IMR-90 (cell line): ENCODE data around the gene MEGF11. TPM values are rescaled to one million over a fixed set of nuclear protein-coding genes. Genes with fewer than 3 reads are reported as not detected.

Experiments used
- ATAC-seq: fragments of 200-7000 bp; cut with Tn5 transposase; 2 replicates; pipeline ENCODE4 v1.9.1; 2020; ENCODE audit warnings: low read depth, mild to moderate bottlenecking, moderate library complexity
- BruUV-seq: library from RNA; stranded (reverse); fragments of 400-500 nt; replicated peaks from 2 replicates; lab custom pipeline; 2021; lab: Mats Ljungman, UMichigan
- CTCF ChIA-PET: fragments of 300-600 bp; formaldehyde crosslinking; extraction: SDS; loops from one replicate; lab custom pipeline; 2021; ENCODE audit warnings: antibody characterized with exemption; lab: Yijun Ruan, JAX
- POLR2A ChIA-PET: fragments of 300-600 bp; sonication (Branson Sonifier 250); formaldehyde crosslinking; loops from one replicate; lab custom pipeline; 2022; ENCODE audit warnings: antibody characterized with exemption; ENCODE audit not compliant: unreplicated experiment; lab: Charles Lee
- DNase-seq: peaks from one replicate; pipeline ENCODE4 v3.0.0; 2013
- H2AFZ ChIP-seq: replicated peaks from 2 replicates; pipeline ENCODE3; 2013; ENCODE audit warnings: low read length, mild to moderate bottlenecking; ENCODE audit not compliant: poor library complexity
- H2AK5ac ChIP-seq: 2 replicates; pipeline ENCODE4 v1.6.1; 2013; ENCODE audit warnings: low read depth, low read length, inconsistent platforms
- H2AK9ac ChIP-seq: replicated peaks from 2 replicates; pipeline ENCODE3; 2013; ENCODE audit warnings: mild to moderate bottlenecking, low read depth, low read length, moderate library complexity; ENCODE audit not compliant: poor library complexity
- H2BK120ac ChIP-seq: 2 replicates; pipeline ENCODE4 v1.6.1; 2013; ENCODE audit warnings: low read depth, low read length, inconsistent platforms
- H2BK15ac ChIP-seq: 3 replicates; pipeline ENCODE4 v1.6.1; 2013; ENCODE audit warnings: low read depth, low read length, inconsistent platforms
- H2BK20ac ChIP-seq: 2 replicates; pipeline ENCODE4 v1.6.1; 2013; ENCODE audit warnings: low read depth, mild to moderate bottlenecking, inconsistent platforms, low read length, moderate library complexity
- H2BK5ac ChIP-seq: 2 replicates; pipeline ENCODE4 v1.6.1; 2013; ENCODE audit warnings: mild to moderate bottlenecking, low read depth, low read length, inconsistent platforms; ENCODE audit not compliant: poor library complexity, severe bottlenecking
- H3K14ac ChIP-seq: replicated peaks from 2 replicates; pipeline ENCODE4 v1.6.1; 2013; ENCODE audit warnings: low read depth, low read length, inconsistent platforms
- H3K18ac ChIP-seq: 2 replicates; pipeline ENCODE4 v1.6.1; 2013; ENCODE audit warnings: low read depth, low read length, control low read depth
- H3K23ac ChIP-seq: 2 replicates; pipeline ENCODE4 v1.6.1; 2013; ENCODE audit warnings: low read depth, low read length, inconsistent platforms
- H3K27ac ChIP-seq: 2 replicates; pipeline ENCODE4 v1.5.1; 2013; ENCODE audit warnings: mild to moderate bottlenecking, control low read depth, low read length; ENCODE audit not compliant: insufficient read depth
- H3K27me3 ChIP-seq: 2 replicates; pipeline ENCODE4 v1.6.1; 2013; ENCODE audit warnings: low read length; ENCODE audit not compliant: control insufficient read depth, insufficient read depth
- H3K36me3 ChIP-seq: 2 replicates; pipeline ENCODE4 v1.6.1; 2013; ENCODE audit warnings: low read length, mixed read lengths; ENCODE audit not compliant: control insufficient read depth, insufficient read depth
- H3K4ac ChIP-seq: 2 replicates; pipeline ENCODE4 v1.6.1; 2013; ENCODE audit warnings: low read depth, low read length, inconsistent platforms
- H3K4me1 ChIP-seq: 2 replicates; pipeline ENCODE4 v1.6.1; 2013; ENCODE audit warnings: low read length, mixed read lengths; ENCODE audit not compliant: control insufficient read depth, insufficient read depth
- H3K4me2 ChIP-seq: 2 replicates; pipeline ENCODE4 v1.6.1; 2013; ENCODE audit warnings: low read depth, mild to moderate bottlenecking, control low read depth, low read length, moderate library complexity
- H3K4me3 ChIP-seq: 2 replicates; pipeline ENCODE4 v1.5.1; 2013; ENCODE audit warnings: low read depth, mild to moderate bottlenecking, control low read depth, low read length, moderate library complexity; ENCODE audit not compliant: insufficient read depth
- H3K56ac ChIP-seq: 2 replicates; pipeline ENCODE4 v1.6.1; 2013; ENCODE audit warnings: low read length, inconsistent platforms; ENCODE audit not compliant: insufficient read depth; ENCODE audit errors: extremely low read depth
- H3K79me1 ChIP-seq, 2 experiments: 2 replicates each; pipeline ENCODE4 v1.6.1; 2013; ENCODE audit warnings: low read length in 2 of 2, inconsistent platforms in 1 of 2, low read depth in 1 of 2
- H3K9ac ChIP-seq: 2 replicates; pipeline ENCODE4 v1.6.1; 2013; ENCODE audit warnings: low read depth, low read length, control low read depth
- H3K9me1 ChIP-seq: 2 replicates; pipeline ENCODE4 v1.6.1; 2013; ENCODE audit warnings: low read length, inconsistent platforms; ENCODE audit not compliant: insufficient read depth
- H3K9me3 ChIP-seq: 2 replicates; pipeline ENCODE4 v1.6.1; 2013; ENCODE audit warnings: low read length; ENCODE audit not compliant: control insufficient read depth, insufficient read depth
- H4K20me1 ChIP-seq: 2 replicates; pipeline ENCODE4 v1.6.1; 2013; ENCODE audit warnings: low read length, inconsistent platforms; ENCODE audit not compliant: insufficient read depth
- H4K5ac ChIP-seq: 2 replicates; pipeline ENCODE4 v1.6.1; 2013; ENCODE audit warnings: mild to moderate bottlenecking, low read depth, low read length, control low read depth
- H4K8ac ChIP-seq, 2 experiments: 2 replicates each; pipeline ENCODE4 v1.6.1; 2013; ENCODE audit warnings: low read depth in 2 of 2, low read length in 2 of 2, control low read depth in 1 of 2, inconsistent platforms in 1 of 2
- H4K91ac ChIP-seq: 2 replicates; pipeline ENCODE4 v1.6.1; 2013; ENCODE audit warnings: low read depth, low read length, inconsistent platforms; ENCODE audit not compliant: insufficient read depth
- BHLHE40 ChIP-seq: fragments of 150-350 bp; IDR thresholded peaks from 2 replicates; pipeline ENCODE4 v1.6.1; 2016; ENCODE audit warnings: mild to moderate bottlenecking, low read depth, low read length
- CEBPB ChIP-seq: IDR thresholded peaks from 2 replicates; pipeline ENCODE4 v1.6.1; 2012; ENCODE audit warnings: low read depth, low read length, improper control_type of control experiment
- FOS ChIP-seq: fragments of 150-350 bp; IDR thresholded peaks from 2 replicates; pipeline ENCODE4 v1.6.1; 2016; ENCODE audit warnings: low read depth, low read length
- MAFK ChIP-seq: IDR thresholded peaks from 2 replicates; pipeline ENCODE4 v1.6.1; 2012; ENCODE audit warnings: low read depth, low read length, improper control_type of control experiment
- MAZ ChIP-seq: IDR thresholded peaks from 2 replicates; pipeline ENCODE4 v1.6.1; 2012; ENCODE audit warnings: low read depth, mild to moderate bottlenecking, low read length, improper control_type of control experiment, moderate library complexity, borderline replicate concordance
- MXI1 ChIP-seq: IDR thresholded peaks from 2 replicates; pipeline ENCODE4 v1.6.1; 2012; ENCODE audit warnings: low read depth, mild to moderate bottlenecking, low read length, moderate library complexity, borderline replicate concordance
- NFE2L2 ChIP-seq: fragments of 150-350 bp; IDR thresholded peaks from 2 replicates; pipeline ENCODE4 v1.6.1; 2016; ENCODE audit warnings: low read depth, mild to moderate bottlenecking, low read length
- RCOR1 ChIP-seq: IDR thresholded peaks from 2 replicates; pipeline ENCODE4 v1.6.1; 2012; ENCODE audit warnings: mild to moderate bottlenecking, low read length, improper control_type of control experiment; ENCODE audit not compliant: insufficient replicate concordance
- SMC3 ChIP-seq: fragments of 150-350 bp; IDR thresholded peaks from 2 replicates; pipeline ENCODE4 v1.6.1; 2016; ENCODE audit warnings: low read depth, mild to moderate bottlenecking, antibody characterized with exemption, low read length, moderate library complexity
- WGBS, 2 experiments: methylation state at CpG; one replicate each; pipeline versions ENCODE4 v1.1.5 to v1.1.7; 2013; ENCODE audit warnings: missing lambda C conversion rate in 2 of 2; ENCODE audit not compliant: insufficient read length in 1 of 2; ENCODE audit errors: extremely low coverage in 2 of 2; 5-methylcytosine and 5-hydroxymethylcytosine counted together
- dilution Hi-C: fragments of 300-500 bp; cut with HindIII; formaldehyde crosslinking; loops from one replicate; pipeline ENCODE4 v1.14.3; 2018; ENCODE audit warnings: low sequenced_read_pairs; ENCODE audit not compliant: unreplicated experiment
- in situ Hi-C: fragments of 300-500 bp; cut with MboI; formaldehyde crosslinking; loops from 3 replicates; pipeline ENCODE4 v1.14.3; 2019; ENCODE audit warnings: low sequenced_read_pairs, inconsistent platforms, mixed read lengths
- intact Hi-C: fragments of 100-400 bp; cut with micrococcal nuclease; formaldehyde crosslinking; loops from 2 replicates; pipeline ENCODE4 v1.10.0; 2022
- polyA plus RNA-seq, 3 experiments: library from polyadenylated mRNA; depleted of rRNA; stranded (reverse); fragments of >200 nt; gene quantifications; 2 replicates each; pipeline ENCODE4 v1.2.3, GENCODE V29; 2012; ENCODE audit warnings: low replicate concordance in 1 of 3
- total RNA-seq: library from RNA; depleted of rRNA; stranded (reverse); fragments of >200 nt; gene quantifications from 2 replicates; pipeline ENCODE4 v1.2.3, GENCODE V29; 2012
- TF ChIP-seq, protein P1 (sequence below): fragments of 150-350 bp; IDR thresholded peaks from 2 replicates; pipeline ENCODE4 v1.6.1; 2016; ENCODE audit warnings: low read depth, mild to moderate bottlenecking, low read length, moderate library complexity, borderline replicate concordance
- TF ChIP-seq, protein P2 (sequence below): fragments of 150-350 bp; IDR thresholded peaks from 2 replicates; pipeline ENCODE4 v1.6.1; 2017; ENCODE audit warnings: mild to moderate bottlenecking, antibody characterized with exemption, low read length, low read depth

MEGF11 gene
- total and polyA plus RNA-seq, 2 of the 4 experiments (the other 2 are of a cell fraction): not detected

DNA sequence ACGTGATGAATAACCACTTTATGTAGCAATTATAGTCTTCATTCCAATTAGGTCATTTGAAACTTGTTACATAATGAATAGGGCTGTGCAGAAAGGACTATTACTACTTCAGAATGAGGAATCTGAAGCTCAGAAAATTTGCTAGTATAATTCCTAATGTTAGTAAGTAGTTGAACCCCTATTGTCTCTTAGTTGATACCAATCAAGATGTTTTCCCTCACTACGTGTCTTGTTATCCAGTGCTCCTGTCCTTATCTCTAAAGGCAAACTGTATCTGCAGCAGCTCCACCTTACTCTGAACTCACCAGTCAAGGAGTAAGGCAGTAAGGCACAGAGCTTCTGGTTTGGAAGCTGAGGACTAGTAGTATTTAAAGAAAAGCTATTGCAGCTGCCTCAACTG, 352.2 kb downstream of the MEGF11 start:
- H3K9ac ChIP-seq: no peak overlapping the region
- peaks cover 5% of the 10 kb centered on the region for H3K4me1 ChIP-seq
- DNase-seq: no peak
- H3K27me3 ChIP-seq: no peaks in the 10 kb centered on the region
- no peak overlapping the region for H4K8ac ChIP-seq
- no peak overlapping the region for H4K5ac ChIP-seq
- no peak overlapping the region for H3K4me3 ChIP-seq
- dilution Hi-C loops: no loop called here
- no peak for ATAC-seq
- no peaks in the 10 kb centered on the region for H3K9me3 ChIP-seq
- peaks cover 31% of the 10 kb centered on the region for H3K36me3 ChIP-seq
- no peak overlapping the region for H2AK5ac ChIP-seq
- H2BK5ac ChIP-seq: no peak overlapping the region
- H3K18ac ChIP-seq: no peak overlapping the region
- no peak overlapping the region for H3K56ac ChIP-seq
- no peak overlapping the region for H3K4me2 ChIP-seq
- no TSS peak for BruUV-seq
- H2BK120ac ChIP-seq: no peak overlapping the region
- in situ Hi-C loops: loop anchor here (25.0 kb wide), 1 partner anchor 586 kb away; the partner anchor contains the start of gene SNAPC5
- H3K79me1 ChIP-seq: peaks cover 0 to 25% of the 10 kb centered on the region in 2 experiments; a peak in 3 of 4 replicates
- no peak overlapping the region for H2AFZ ChIP-seq
- H2AK9ac ChIP-seq: no peak overlapping the region
- intact Hi-C loops: no loop called here
- H3K27ac ChIP-seq: no peak overlapping the region
- no peak overlapping the region for H2BK20ac ChIP-seq
- CTCF ChIA-PET: interaction anchor here (0.6 kb wide), 1 partner anchor 19 kb away, joined by 3 read pairs; no protein-coding TSS in a partner anchor
- TF ChIP-seq CEBPB (no peak), MAFK (no peak), NFE2L2 (no peak), SMC3 (no peak), FOS (no peak), RCOR1 (no peak), BHLHE40 (no peak), MAZ (no peak), MXI1 (no peak)
- TF ChIP-seq, protein P1, sequence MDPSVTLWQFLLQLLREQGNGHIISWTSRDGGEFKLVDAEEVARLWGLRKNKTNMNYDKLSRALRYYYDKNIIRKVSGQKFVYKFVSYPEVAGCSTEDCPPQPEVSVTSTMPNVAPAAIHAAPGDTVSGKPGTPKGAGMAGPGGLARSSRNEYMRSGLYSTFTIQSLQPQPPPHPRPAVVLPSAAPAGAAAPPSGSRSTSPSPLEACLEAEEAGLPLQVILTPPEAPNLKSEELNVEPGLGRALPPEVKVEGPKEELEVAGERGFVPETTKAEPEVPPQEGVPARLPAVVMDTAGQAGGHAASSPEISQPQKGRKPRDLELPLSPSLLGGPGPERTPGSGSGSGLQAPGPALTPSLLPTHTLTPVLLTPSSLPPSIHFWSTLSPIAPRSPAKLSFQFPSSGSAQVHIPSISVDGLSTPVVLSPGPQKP: no peak
- TF ChIP-seq, protein P2, sequence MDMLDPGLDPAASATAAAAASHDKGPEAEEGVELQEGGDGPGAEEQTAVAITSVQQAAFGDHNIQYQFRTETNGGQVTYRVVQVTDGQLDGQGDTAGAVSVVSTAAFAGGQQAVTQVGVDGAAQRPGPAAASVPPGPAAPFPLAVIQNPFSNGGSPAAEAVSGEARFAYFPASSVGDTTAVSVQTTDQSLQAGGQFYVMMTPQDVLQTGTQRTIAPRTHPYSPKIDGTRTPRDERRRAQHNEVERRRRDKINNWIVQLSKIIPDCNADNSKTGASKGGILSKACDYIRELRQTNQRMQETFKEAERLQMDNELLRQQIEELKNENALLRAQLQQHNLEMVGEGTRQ: no peak
- H3K23ac ChIP-seq: no peak overlapping the region
- no peaks in the 10 kb centered on the region; the same call in 1 of the 2 replicates for H4K20me1 ChIP-seq
- no peak overlapping the region for H3K4ac ChIP-seq
- H2BK15ac ChIP-seq: no peak overlapping the region
- peaks cover 15% of the 10 kb centered on the region for H3K9me1 ChIP-seq
- H4K91ac ChIP-seq: no peak overlapping the region
- no CpG with 5 or more reads among the region's 2 CpGs for WGBS, 2 experiments
- no peak overlapping the region for H3K14ac ChIP-seq
- POLR2A ChIA-PET: no interaction called here
